WTC11 (cell line): ENCODE results near the gene SLC25A23. TPM values are rescaled to one million over a fixed set of nuclear protein-coding genes. Genes with fewer than 3 reads are reported as not detected.

Experiments
- ARID4B ChIP-seq: sonication (generic); formaldehyde crosslinking; IDR thresholded peaks from 2 replicates; pipeline ENCODE4 v1.8.0; 2023; ENCODE audit warnings: missing genetic modification reagents, mild to moderate bottlenecking, borderline replicate concordance
- ATF1 ChIP-seq: sonication (generic); formaldehyde crosslinking; IDR thresholded peaks from 2 replicates; pipeline ENCODE4 v1.8.1; 2023; ENCODE audit warnings: mild to moderate bottlenecking, moderate library complexity, missing genetic modification reagents
- ERG ChIP-seq: fragments of 250-450 bp; sonication (Bioruptor Pico); IDR thresholded peaks from 2 replicates; pipeline ENCODE4 v1.8.0; 2021; ENCODE audit warnings: mild to moderate bottlenecking
- IRF1 ChIP-seq: sonication (generic); formaldehyde crosslinking; IDR thresholded peaks from 2 replicates; pipeline ENCODE4 v1.8.0; 2023; ENCODE audit warnings: missing genetic modification reagents
- JAZF1 ChIP-seq: fragments of 250-450 bp; sonication (Bioruptor Pico); IDR thresholded peaks from 2 replicates; pipeline ENCODE4 v1.9.0; 2021; ENCODE audit warnings: moderate library complexity, mild to moderate bottlenecking, inconsistent platforms
- JUN ChIP-seq: sonication (generic); formaldehyde crosslinking; IDR thresholded peaks from 2 replicates; pipeline ENCODE4 v1.8.0; 2023; ENCODE audit warnings: mild to moderate bottlenecking, missing genetic modification reagents
- MAX ChIP-seq: sonication (generic); formaldehyde crosslinking; IDR thresholded peaks from 2 replicates; pipeline ENCODE4 v1.8.0; 2022; ENCODE audit warnings: mild to moderate bottlenecking, missing genetic modification reagents
- NFATC4 ChIP-seq: fragments of 250-450 bp; sonication (Bioruptor Pico); IDR thresholded peaks from 2 replicates; pipeline ENCODE4 v1.9.0; 2021; ENCODE audit warnings: mild to moderate bottlenecking
- PRDM15 ChIP-seq: sonication (generic); formaldehyde crosslinking; IDR thresholded peaks from 2 replicates; pipeline ENCODE4 v1.8.0; 2022; ENCODE audit warnings: missing genetic modification reagents
- SMAD3 ChIP-seq: sonication (generic); formaldehyde crosslinking; IDR thresholded peaks from 2 replicates; pipeline ENCODE4 v1.8.0; 2022; ENCODE audit warnings: missing genetic modification reagents, mild to moderate bottlenecking, borderline replicate concordance
- ZBTB43 ChIP-seq: sonication (generic); formaldehyde crosslinking; IDR thresholded peaks from 2 replicates; pipeline ENCODE4 v1.8.1; 2023; ENCODE audit warnings: mild to moderate bottlenecking, missing genetic modification reagents
- ZNF219 ChIP-seq: sonication (generic); formaldehyde crosslinking; IDR thresholded peaks from 2 replicates; pipeline ENCODE4 v1.8.0; 2023; ENCODE audit warnings: missing genetic modification reagents, mild to moderate bottlenecking, borderline replicate concordance
- ZNF232 ChIP-seq: sonication (generic); formaldehyde crosslinking; IDR thresholded peaks from 2 replicates; pipeline ENCODE4 v1.8.0; 2022; ENCODE audit warnings: mild to moderate bottlenecking, missing genetic modification reagents
- ZNF263 ChIP-seq: sonication (generic); formaldehyde crosslinking; IDR thresholded peaks from 2 replicates; pipeline ENCODE4 v1.8.1; 2022; ENCODE audit warnings: low read depth, mild to moderate bottlenecking, moderate library complexity, missing genetic modification reagents
- ZNF281 ChIP-seq: sonication (generic); formaldehyde crosslinking; IDR thresholded peaks from 2 replicates; pipeline ENCODE4 v1.8.0; 2023; ENCODE audit warnings: mild to moderate bottlenecking, missing genetic modification reagents
- ZNF416 ChIP-seq: fragments of 250-450 bp; sonication (Bioruptor Pico); IDR thresholded peaks from 2 replicates; pipeline ENCODE4 v1.9.0; 2021; ENCODE audit warnings: mild to moderate bottlenecking, inconsistent platforms
- ZNF425 ChIP-seq: fragments of 250-450 bp; sonication (Bioruptor Pico); conservative IDR thresholded peaks from 2 replicates; pipeline ENCODE4 v1.9.0; 2021; ENCODE audit warnings: mild to moderate bottlenecking
- total RNA-seq: library from RNA; stranded (reverse); gene quantifications from 3 replicates; pipeline ENCODE4 v1.2.3, GENCODE V29; 2021

Gene SLC25A23
- total RNA-seq, 1 experiment from 2014 or later = 63.6 TPM

- TF ChIP-seq ARID4B (CRISPR knock-in tag) (peak; percentile 97), ZNF219 (CRISPR knock-in tag) (peak; percentile 96; the same call in 1 of the 2 replicates), ZNF416 (no peak), NFATC4 (CRISPR knock-in tag) (no peak), ATF1 (CRISPR knock-in tag) (no peak; the same call in 1 of the 2 replicates), PRDM15 (CRISPR knock-in tag) (peak; percentile 64; the same call in 1 of the 2 replicates), JUN (peak; percentile 96), ZNF232 (peak; percentile 87; the same call in 1 of the 2 replicates), JAZF1 (no peak), ZNF425 (no peak), IRF1 (peak; percentile 95), ZBTB43 (peak; percentile 97), ERG (CRISPR knock-in tag) (no peak), ZNF281 (peak; percentile 93), SMAD3 (peak; percentile 95), MAX (CRISPR knock-in tag) (peak; percentile 99), ZNF263 (CRISPR knock-in tag) (no peak)
Measured at GRCh38 chr19:6424939-6425731, 34.5 kb downstream of the SLC25A23 start (continued).
